HepG2 (cell line): ENCODE data around the gene NOMO2. TPM values are rescaled to one million over a fixed set of nuclear protein-coding genes. Genes with fewer than 3 reads are reported as not detected.
A peak's percentile ranks its signal among the peaks of the same experiment; 100 is the strongest.
"Not testable (repeated sequence)": the region's sequence is repeated elsewhere in the genome, so short reads cannot be mapped to it uniquely, and the experiment has no call there.

ENCODE experiments used
- ATAC-seq: fragments of 200-7000 bp; cut with Tn5 transposase; 3 replicates; pipeline ENCODE4 v1.9.1; 2020; ENCODE audit warnings: mild to moderate bottlenecking, moderate library complexity
- BruUV-seq: library from RNA; stranded (reverse); fragments of 400-500 nt; replicated peaks from 2 replicates; lab custom pipeline; 2021; lab: Mats Ljungman, UMichigan
- CTCF ChIA-PET: fragments of 300-600 bp; formaldehyde crosslinking; extraction: SDS; loops from one replicate; lab custom pipeline; 2021; ENCODE audit warnings: low total read pairs, inconsistent platforms, low intra/inter-chr PET ratio; lab: Yijun Ruan, JAX
- POLR2A ChIA-PET: fragments of 350-600 bp; sonication (Branson Sonifier 250); formaldehyde crosslinking; loops from one replicate; lab custom pipeline; 2020; ENCODE audit warnings: antibody characterized with exemption, inconsistent platforms; lab: Yijun Ruan, JAX
- DNase-seq: peaks from one replicate; pipeline ENCODE4 v3.0.0-alpha.2; 2015; ENCODE audit warnings: low spot score
- FAIRE-seq: peaks from 3 replicates; lab custom pipeline; 2011; peaks lifted over from hg19 to GRCh38; lab: Jason Lieb, UNC
- H2AFZ ChIP-seq: one replicate; pipeline ENCODE4 v1.6.1; 2011; ENCODE audit warnings: low read length, inconsistent platforms
- H3K27ac ChIP-seq: fragments of 300-600 bp; 3 replicates; pipeline ENCODE4 v1.8.0; 2011; ENCODE audit warnings: mixed run types, mild to moderate bottlenecking, mixed read lengths, low read length, inconsistent platforms; ENCODE audit not compliant: insufficient read depth; ENCODE audit errors: extremely low read length
- H3K27me3 ChIP-seq, 2 experiments: fragments of 200-600 bp in 1 of 2; 2 replicates in 1 of 2; 3 replicates in 1 of 2; pipeline versions ENCODE4 v1.6.0 to v1.8.0; 2011; ENCODE audit warnings: low read length in 2 of 2, mild to moderate bottlenecking in 2 of 2, moderate library complexity in 2 of 2, inconsistent platforms in 1 of 2; ENCODE audit not compliant: insufficient read depth in 2 of 2, control insufficient read depth in 1 of 2
- H3K36me3 ChIP-seq, 2 experiments: fragments of 200-600 bp in 1 of 2; replicated peaks in 1 of 2; 2 replicates in 1 of 2; 3 replicates in 1 of 2; pipeline versions ENCODE4 v1.5.1 to v1.8.0; 2011; ENCODE audit warnings: low read length in 2 of 2, inconsistent platforms in 1 of 2; ENCODE audit not compliant: insufficient read depth in 2 of 2, control insufficient read depth in 1 of 2
- H3K4me1 ChIP-seq: 2 replicates; pipeline ENCODE4 v1.5.1; 2012; ENCODE audit warnings: low read length, inconsistent platforms; ENCODE audit not compliant: insufficient read depth
- H3K4me2 ChIP-seq: 2 replicates; pipeline ENCODE4 v1.6.0; 2011; ENCODE audit warnings: low read depth, low read length, inconsistent platforms
- H3K4me3 ChIP-seq, 3 experiments: fragments of 200-600 bp in 1 of 3; sonication (generic), shearing (Covaris generic) in 1 of 3; replicated peaks in 1 of 3; 2 replicates each; pipeline ENCODE4 v1.5.1; 2011 to 2016; ENCODE audit warnings: low read length in 3 of 3, inconsistent platforms in 2 of 3, low read depth in 2 of 3, mild to moderate bottlenecking in 2 of 3, control low read depth in 1 of 3, mixed read lengths in 1 of 3; ENCODE audit not compliant: insufficient read depth in 1 of 3
- H3K79me2 ChIP-seq: one replicate; pipeline ENCODE4 v1.6.1; 2011; ENCODE audit warnings: low read length, inconsistent platforms; ENCODE audit not compliant: insufficient read depth
- H3K9ac ChIP-seq: 2 replicates; pipeline ENCODE4 v1.6.0; 2011; ENCODE audit warnings: mild to moderate bottlenecking, low read depth, low read length, inconsistent platforms; ENCODE audit not compliant: insufficient read depth
- H3K9me3 ChIP-seq: 2 replicates; pipeline ENCODE4 v1.5.1; 2012; ENCODE audit warnings: mild to moderate bottlenecking, low read length
- H4K20me1 ChIP-seq: 2 replicates; pipeline ENCODE4 v1.6.0; 2011; ENCODE audit warnings: inconsistent platforms, mild to moderate bottlenecking, low read length, moderate library complexity; ENCODE audit not compliant: insufficient read depth
- RBFOX2 ChIP-seq: fragments of 200-400 bp; formaldehyde crosslinking; IDR thresholded peaks from 2 replicates; pipeline ENCODE4 v1.6.1; 2017; ENCODE audit warnings: low read depth, mild to moderate bottlenecking, low read length
- ZFP90 ChIP-seq: sonication (generic); formaldehyde crosslinking; IDR thresholded peaks from 2 replicates; pipeline ENCODE4 v1.8.0; 2022; ENCODE audit warnings: missing genetic modification reagents, mild to moderate bottlenecking, inconsistent platforms, borderline replicate concordance
- whole genome bisulfite sequencing: methylation state at CpG from one replicate; pipeline ENCODE4 v1.1.6; 2017; ENCODE audit warnings: low lambda C conversion rate; 5-methylcytosine and 5-hydroxymethylcytosine counted together
- in situ Hi-C: cut with HindIII; loops from 2 replicates; pipeline ENCODE4 v1.10.0; 2017; ENCODE audit warnings: low pct_unique_long_range_greater_than_20kb; ENCODE audit not compliant: extremely low pct_ligation_motif_present
- intact Hi-C: fragments of 100-400 bp; cut with micrococcal nuclease; formaldehyde crosslinking; loops from one replicate; pipeline ENCODE4 v1.10.0; 2022; ENCODE audit not compliant: unreplicated experiment
- polyA plus RNA-seq, 8 experiments: library from polyadenylated mRNA; depleted of rRNA in 3 of 8; stranded (reverse) in 7 of 8; unstranded in 1 of 8; fragments of >200 nt; fragmentation: Illumina TruSeq in 4 of 8; extraction: Trizol in 4 of 8; gene quantifications; 2 replicates each; pipeline versions ENCODE4 v1.2.1 to v1.2.3, GENCODE V29; 2011 to 2016; ENCODE audit warnings: low read depth in 4 of 8, missing spikeins in 1 of 8, mixed read lengths in 1 of 8; ENCODE audit not compliant: insufficient read depth in 1 of 8
- total RNA-seq, 5 experiments: library from RNA; depleted of rRNA; stranded (reverse); fragments of >200 nt; fragmentation: Illumina TruSeq; extraction: Trizol; gene quantifications; 2 replicates each; pipeline ENCODE4 v1.2.3, GENCODE V29; 2016; ENCODE audit warnings: low read depth in 1 of 5

Gene NOMO2
- total and polyA plus RNA-seq, 2 of the 13 experiments (the other 11 are each of a cell fraction or from before 2014, with no cell fraction given) = 217 to 372 TPM

- in situ Hi-C loops, H3K36me3 ChIP-seq, H3K9me3 ChIP-seq, POLR2A ChIA-PET, DNase-seq, H3K9ac ChIP-seq, FAIRE-seq, BruUV-seq, H2AFZ ChIP-seq, ATAC-seq, H3K27me3 ChIP-seq, intact Hi-C loops, H3K4me3 ChIP-seq, H3K79me2 ChIP-seq, CTCF ChIA-PET, H3K27ac ChIP-seq, H4K20me1 ChIP-seq: not testable (repeated sequence)
- peaks cover 32% of the 10 kb centered on the region for H3K4me1 ChIP-seq
- 88% methylated on average over 8 of the region's 8 CpGs for WGBS
- peak overlapping the region; percentile 65; the same call in 1 of the 2 replicates for H3K4me2 ChIP-seq
Measured at GRCh38 chr16:18572973-18573372, 11.1 kb upstream of the NOMO2 start.

GRCh38 chr16:18571307-18571850, 9.5 kb upstream of the NOMO2 start:
- intact Hi-C loops = not testable (repeated sequence)
- peak overlapping the region; percentile 75 for H3K27ac ChIP-seq

More at GRCh38 chr16:18571307-18571850, 9.5 kb upstream of the NOMO2 start:
- 3% methylated on average over 8 of the region's 13 CpGs for WGBS
- peak overlapping the region; percentile 63 for H3K9ac ChIP-seq
- H3K4me3 ChIP-seq = peak overlapping the region; percentile 46 to 64 (median 56); a peak in 5 of 6 replicates
- peak; percentile 61 for TF ChIP-seq RBFOX2
- TF ChIP-seq ZFP90 (CRISPR knock-in tag) = 0 out of 2 replicates have a peak, but pooled peaks have one; percentile 17
- TF ChIP-seq, all 625 proteins: peak for 2; not testable (repeated sequence) for 623
- H4K20me1 ChIP-seq, BruUV-seq, POLR2A ChIA-PET, H2AFZ ChIP-seq, H3K9me3 ChIP-seq, in situ Hi-C loops, H3K27me3 ChIP-seq, FAIRE-seq, DNase-seq, H3K36me3 ChIP-seq, CTCF ChIA-PET, H3K79me2 ChIP-seq: not testable (repeated sequence)
- Histone ChIP-seq H3K4me2 (peak overlapping the region; percentile 65), H3K4me1 (peaks cover 19% of the 10 kb centered on the region)
- ATAC-seq = peak; percentile 64
